K562 (cell line): ENCODE results near the gene TGFBR1. TPM values are rescaled to one million over a fixed set of nuclear protein-coding genes. Genes with fewer than 3 reads are reported as not detected.
A peak's percentile ranks its signal among the peaks of the same experiment; 100 is the strongest.

Experiments
- CBX1 ChIP-seq: sonication (generic); IDR thresholded peaks from 2 replicates; pipeline ENCODE4 v1.6.1; 2016; ENCODE audit warnings: antibody characterized with exemption, low read depth, mild to moderate bottlenecking
- E2F6 ChIP-seq, 2 experiments: IDR thresholded peaks; 2 replicates each; pipeline ENCODE4 v1.6.1; 2011; ENCODE audit warnings: borderline replicate concordance in 1 of 2, control low read depth in 1 of 2, low read depth in 1 of 2, low read length in 1 of 2, mild to moderate bottlenecking in 1 of 2, mixed read lengths in 1 of 2, moderate library complexity in 1 of 2; ENCODE audit not compliant: insufficient read depth in 1 of 2, insufficient read length in 1 of 2, poor library complexity in 1 of 2, severe bottlenecking in 1 of 2; ENCODE audit errors: extremely low read depth in 1 of 2
- EP400 ChIP-seq: fragments of 450-650 bp; IDR thresholded peaks from 2 replicates; pipeline ENCODE4 v1.6.1; 2017; ENCODE audit warnings: antibody characterized with exemption, mild to moderate bottlenecking, moderate library complexity
- PTBP1 ChIP-seq: fragments of 200-400 bp; formaldehyde crosslinking; IDR thresholded peaks from 2 replicates; pipeline ENCODE4 v1.6.1; 2017; ENCODE audit warnings: low read depth, low read length
- RREB1 ChIP-seq: fragments of 250-450 bp; sonication (Bioruptor Pico); IDR thresholded peaks from 2 replicates; pipeline ENCODE4 v1.4.0; 2020
- TARDBP ChIP-seq: fragments of 450-650 bp; IDR thresholded peaks from 2 replicates; pipeline ENCODE4 v1.6.1; 2016
- ZBTB40 ChIP-seq, 2 experiments: fragments of 450-650 bp in 1 of 2; sonication (generic) in 1 of 2; formaldehyde crosslinking in 1 of 2; IDR thresholded peaks; 2 replicates each; pipeline versions ENCODE4 v1.7.1 to v1.9.0; 2016 to 2022; ENCODE audit warnings: inconsistent platforms in 1 of 2, mild to moderate bottlenecking in 1 of 2, missing genetic modification reagents in 1 of 2
- polyA plus RNA-seq, 8 experiments: library from polyadenylated mRNA; depleted of rRNA in 4 of 8; stranded (reverse) in 5 of 8; unstranded in 3 of 8; fragments of >200 nt; fragmentation: Nextera tagmentation in 2 of 8; fragmentation: Illumina TruSeq in 1 of 8; extraction: Ambion mirVana in 2 of 8; extraction: Trizol in 1 of 8; gene quantifications; 2 replicates each; pipeline versions ENCODE4 v1.2.1 to v1.2.3, GENCODE V29; 2011 to 2014; ENCODE audit warnings: inconsistent platforms in 1 of 8, missing spikeins in 1 of 8
- total RNA-seq, 7 experiments: library from RNA; depleted of rRNA in 6 of 7; stranded (reverse); fragments of >200 nt in 6 of 7; fragmentation: Illumina TruSeq in 2 of 7; extraction: Trizol in 2 of 7; gene quantifications; 2 replicates each; pipeline versions ENCODE4 v1.2.1 to v1.2.3, GENCODE V29; 2011 to 2021; ENCODE audit warnings: low replicate concordance in 1 of 7

Gene TGFBR1
- total and polyA plus RNA-seq, 9 of the 15 experiments (the other 6 are each of a cell fraction or from before 2014, with no cell fraction given), result 15.5 to 62.4 (median 42.7) TPM

GRCh38 chr9:99104459-99105151, at the start of gene TGFBR1 (continued):
- TF ChIP-seq RREB1 (CRISPR knock-in tag) (peak; percentile 74; the same call in 1 of the 2 replicates), EP400 (peak; percentile 57; the same call in 1 of the 2 replicates), CBX1 (peak; percentile 67; the same call in 1 of the 2 replicates), ZBTB40 (IDR thresholded peaks at IDR 0.05) (peak; percentile 65), ZBTB40 (CRISPR knock-in tag; IDR thresholded peaks at IDR 0.05) (no peak), E2F6 (IDR thresholded peaks at IDR 0.05; ENCODE audit: borderline replicate concordance in 1 of 2, extremely low read depth in 1 of 2, insufficient read depth in 1 of 2, insufficient read length in 1 of 2, low read depth in 1 of 2, low read length in 1 of 2, poor library complexity in 1 of 2, severe bottlenecking in 1 of 2) (peak; percentile 38 to 77), PTBP1 (no peak), TARDBP (peak; percentile 60)
